K562 (cell line): ENCODE data around the gene GLOD4. TPM values are rescaled to one million over a fixed set of nuclear protein-coding genes. Genes with fewer than 3 reads are reported as not detected.

Experiments used
- ATAC-seq: fragments of 200-7000 bp; cut with Tn5 transposase; 3 replicates; pipeline ENCODE4 v1.9.1; 2020; ENCODE audit warnings: moderate library complexity
- BruUV-seq: library from RNA; stranded (reverse); fragments of 400-500 nt; replicated peaks from 2 replicates; lab custom pipeline; 2021; lab: Mats Ljungman, UMichigan
- CTCF ChIA-PET: fragments of 300-600 bp; formaldehyde crosslinking; extraction: SDS; loops from one replicate; lab custom pipeline; 2021; ENCODE audit warnings: low intra/inter-chr PET ratio; lab: Yijun Ruan, JAX
- POLR2A ChIA-PET: fragments of 300-600, 350-650 bp; sonication (Branson Sonifier 250); formaldehyde crosslinking; extraction: SDS; loops from one replicate; lab custom pipeline; 2021; ENCODE audit warnings: antibody characterized with exemption, inconsistent platforms; lab: Yijun Ruan, JAX
- DNase-seq, 4 experiments: peaks; one replicate each; pipeline versions ENCODE4 v3.0.0 to v3.0.0-alpha.2; 2011 to 2018; ENCODE audit warnings: low spot score in 3 of 4, mixed read lengths in 3 of 4; ENCODE audit errors: extremely low read depth in 1 of 4
- FAIRE-seq: peaks from 2 replicates; lab custom pipeline; 2011; peaks lifted over from hg19 to GRCh38; lab: Jason Lieb, UNC
- H2AFZ ChIP-seq: 2 replicates; pipeline ENCODE4 v1.6.0; 2011; ENCODE audit warnings: low read depth, low read length, control low read depth, inconsistent platforms
- H3K27ac ChIP-seq: fragments of 200-600 bp; 3 replicates; pipeline ENCODE4 v1.8.0; 2011; ENCODE audit warnings: low read depth, mild to moderate bottlenecking, control low read depth, inconsistent platforms, low read length, moderate library complexity, mixed read lengths; ENCODE audit errors: extremely low read depth
- H3K27me3 ChIP-seq, 2 experiments: fragments of 300-600 bp in 1 of 2; 2 replicates in 1 of 2; 3 replicates in 1 of 2; pipeline versions ENCODE4 v1.6.0 to v1.8.0; 2011; ENCODE audit warnings: inconsistent platforms in 2 of 2, low read length in 2 of 2, mild to moderate bottlenecking in 1 of 2, mixed read lengths in 1 of 2, moderate library complexity in 1 of 2; ENCODE audit not compliant: control insufficient read depth in 2 of 2, insufficient read depth in 2 of 2
- H3K36me3 ChIP-seq: fragments of 300-600 bp; 3 replicates; pipeline ENCODE4 v1.8.0; 2011; ENCODE audit warnings: mild to moderate bottlenecking, low read length, inconsistent platforms; ENCODE audit not compliant: control insufficient read depth, insufficient read depth
- H3K4me1 ChIP-seq, 2 experiments: fragments of 200-600 bp in 1 of 2; replicated peaks in 1 of 2; 2 replicates in 1 of 2; 3 replicates in 1 of 2; pipeline versions ENCODE4 v1.5.1 to v1.8.0; 2011; ENCODE audit warnings: inconsistent platforms in 2 of 2, low read length in 2 of 2, mild to moderate bottlenecking in 1 of 2, mixed read lengths in 1 of 2, moderate library complexity in 1 of 2; ENCODE audit not compliant: control insufficient read depth in 2 of 2, insufficient read depth in 2 of 2
- H3K4me2 ChIP-seq: 2 replicates; pipeline ENCODE4 v1.6.1; 2011; ENCODE audit warnings: low read length, control low read depth, inconsistent platforms, mixed read lengths; ENCODE audit not compliant: insufficient read depth
- H3K4me3 ChIP-seq: fragments of 200-600 bp; sonication (generic), shearing (Covaris generic); 2 replicates; pipeline ENCODE4 v1.5.1; 2016; ENCODE audit warnings: control low read depth, inconsistent platforms
- H3K79me2 ChIP-seq: fragments of 200-600 bp; 3 replicates; pipeline ENCODE4 v1.8.0; 2011; ENCODE audit warnings: low read length, inconsistent platforms; ENCODE audit not compliant: control insufficient read depth, insufficient read depth
- H3K9ac ChIP-seq, 2 experiments: 2 replicates each; pipeline versions ENCODE4 v1.6.0 to v1.6.1; 2011; ENCODE audit warnings: low read depth in 2 of 2, low read length in 2 of 2, control low read depth in 1 of 2, inconsistent platforms in 1 of 2, mild to moderate bottlenecking in 1 of 2, mixed read lengths in 1 of 2; ENCODE audit not compliant: insufficient read depth in 1 of 2
- H3K9me1 ChIP-seq: one replicate; pipeline ENCODE4 v1.6.0; 2011; ENCODE audit warnings: inconsistent platforms, mild to moderate bottlenecking, low read length, moderate library complexity; ENCODE audit not compliant: control insufficient read depth, insufficient read depth
- H3K9me3 ChIP-seq: replicated peaks from 2 replicates; pipeline ENCODE4 v1.5.1; 2011; ENCODE audit warnings: low read depth, low read length, inconsistent platforms; ENCODE audit not compliant: control insufficient read depth, insufficient read depth
- H4K20me1 ChIP-seq: replicated peaks from 2 replicates; pipeline ENCODE4 v1.6.1; 2011; ENCODE audit warnings: low read length, inconsistent platforms, mixed read lengths; ENCODE audit not compliant: control insufficient read depth, insufficient read depth
- HMGN3 ChIP-seq: IDR thresholded peaks from 2 replicates; pipeline ENCODE4 v1.6.1; 2011; ENCODE audit warnings: borderline replicate concordance, low read depth, mild to moderate bottlenecking, mixed read lengths, low read length; ENCODE audit not compliant: insufficient read length; ENCODE audit errors: extremely low read depth
- ZNF316 ChIP-seq: fragments of 450-650 bp; IDR thresholded peaks from 2 replicates; pipeline ENCODE4 v1.6.1; 2016
- WGBS: fragments of 100-300 bp; shearing (Covaris generic); methylation state at CpG from one replicate; pipeline ENCODE4 v1.1.6; 2016; ENCODE audit warnings: low coverage, mixed read lengths; ENCODE audit not compliant: insufficient coverage; ENCODE audit errors: missing lambda C conversion rate; 5-methylcytosine and 5-hydroxymethylcytosine counted together
- in situ Hi-C: fragments of 300-500 bp; cut with MboI; formaldehyde crosslinking; loops from 4 replicates; pipeline ENCODE4 v1.15.0; 2018; ENCODE audit warnings: inconsistent platforms, mixed read lengths
- intact Hi-C: fragments of 100-400 bp; cut with micrococcal nuclease; formaldehyde crosslinking; loops from 2 replicates; pipeline ENCODE4 v1.14.2; 2022
- polyA plus RNA-seq, 8 experiments: library from polyadenylated mRNA; depleted of rRNA in 4 of 8; stranded (reverse) in 5 of 8; unstranded in 3 of 8; fragments of >200 nt; fragmentation: Nextera tagmentation in 2 of 8; fragmentation: Illumina TruSeq in 1 of 8; extraction: Ambion mirVana in 2 of 8; extraction: Trizol in 1 of 8; gene quantifications; 2 replicates each; pipeline versions ENCODE4 v1.2.1 to v1.2.3, GENCODE V29; 2011 to 2014; ENCODE audit warnings: inconsistent platforms in 1 of 8, missing spikeins in 1 of 8
- total RNA-seq, 7 experiments: library from RNA; depleted of rRNA in 6 of 7; stranded (reverse); fragments of >200 nt in 6 of 7; fragmentation: Illumina TruSeq in 2 of 7; extraction: Trizol in 2 of 7; gene quantifications; 2 replicates each; pipeline versions ENCODE4 v1.2.1 to v1.2.3, GENCODE V29; 2011 to 2021; ENCODE audit warnings: low replicate concordance in 1 of 7
- TF ChIP-seq, protein P1 (sequence below): sonication (generic); formaldehyde crosslinking; IDR thresholded peaks from 2 replicates; pipeline ENCODE4 v1.8.0; 2022; ENCODE audit warnings: mild to moderate bottlenecking, missing genetic modification reagents
- TF ChIP-seq, protein P2 (sequence below), 2 experiments: fragments of 450-650 bp in 1 of 2; sonication (generic) in 1 of 2; formaldehyde crosslinking in 1 of 2; IDR thresholded peaks; 2 replicates each; pipeline versions ENCODE4 v1.7.1 to v1.9.0; 2016 to 2022; ENCODE audit warnings: inconsistent platforms in 1 of 2, mild to moderate bottlenecking in 1 of 2, missing genetic modification reagents in 1 of 2

The GLOD4 gene
- total and polyA plus RNA-seq, 9 of the 15 experiments (the other 6 are each of a cell fraction or from before 2014, with no cell fraction given): 52.0 to 109 (median 64.9) TPM

GRCh38 chr17:731644-732066 lies 50.4 kb downstream of the GLOD4 start:
- WGBS: 9% methylated on average over 19 of the region's 26 CpGs
- no TSS peak for BruUV-seq
- peak overlapping the region; percentile 68 for H3K4me2 ChIP-seq
- in situ Hi-C loops (no loop called here), intact Hi-C loops (no loop called here)
- POLR2A ChIA-PET: no interaction called here
- H3K27ac ChIP-seq: peak overlapping the region; percentile 51; the same call in 1 of the 3 replicates
- FAIRE-seq (no peak), DNase-seq (no peak), ATAC-seq (peak; percentile 55)
- H3K79me2 ChIP-seq: peaks cover 12% of the 10 kb centered on the region; the same call in 2 of the 3 replicates
- peak overlapping the region; percentile 76 for H2AFZ ChIP-seq
- H3K4me1 ChIP-seq: peaks cover 7 to 17% of the 10 kb centered on the region in 2 experiments; a peak in 4 of 5 replicates
- H3K36me3 ChIP-seq: peaks cover 19% of the 10 kb centered on the region; the same call in 2 of the 3 replicates
- H3K9ac ChIP-seq: peak overlapping the region; percentile 64 to 88; a peak in 3 of 4 replicates
- H3K27me3 ChIP-seq: no peaks in the 10 kb centered on the region
- H3K9me1 ChIP-seq: no peaks in the 10 kb centered on the region
- H3K9me3 ChIP-seq: no peaks in the 10 kb centered on the region
- peak overlapping the region; percentile 61 for H3K4me3 ChIP-seq
- no peaks in the 10 kb centered on the region for H4K20me1 ChIP-seq
- TF ChIP-seq, protein P1, sequence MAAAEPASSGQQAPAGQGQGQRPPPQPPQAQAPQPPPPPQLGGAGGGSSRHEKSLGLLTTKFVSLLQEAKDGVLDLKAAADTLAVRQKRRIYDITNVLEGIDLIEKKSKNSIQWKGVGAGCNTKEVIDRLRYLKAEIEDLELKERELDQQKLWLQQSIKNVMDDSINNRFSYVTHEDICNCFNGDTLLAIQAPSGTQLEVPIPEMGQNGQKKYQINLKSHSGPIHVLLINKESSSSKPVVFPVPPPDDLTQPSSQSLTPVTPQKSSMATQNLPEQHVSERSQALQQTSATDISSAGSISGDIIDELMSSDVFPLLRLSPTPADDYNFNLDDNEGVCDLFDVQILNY (CRISPR knock-in tag): no peak
- TF ChIP-seq, protein P2, sequence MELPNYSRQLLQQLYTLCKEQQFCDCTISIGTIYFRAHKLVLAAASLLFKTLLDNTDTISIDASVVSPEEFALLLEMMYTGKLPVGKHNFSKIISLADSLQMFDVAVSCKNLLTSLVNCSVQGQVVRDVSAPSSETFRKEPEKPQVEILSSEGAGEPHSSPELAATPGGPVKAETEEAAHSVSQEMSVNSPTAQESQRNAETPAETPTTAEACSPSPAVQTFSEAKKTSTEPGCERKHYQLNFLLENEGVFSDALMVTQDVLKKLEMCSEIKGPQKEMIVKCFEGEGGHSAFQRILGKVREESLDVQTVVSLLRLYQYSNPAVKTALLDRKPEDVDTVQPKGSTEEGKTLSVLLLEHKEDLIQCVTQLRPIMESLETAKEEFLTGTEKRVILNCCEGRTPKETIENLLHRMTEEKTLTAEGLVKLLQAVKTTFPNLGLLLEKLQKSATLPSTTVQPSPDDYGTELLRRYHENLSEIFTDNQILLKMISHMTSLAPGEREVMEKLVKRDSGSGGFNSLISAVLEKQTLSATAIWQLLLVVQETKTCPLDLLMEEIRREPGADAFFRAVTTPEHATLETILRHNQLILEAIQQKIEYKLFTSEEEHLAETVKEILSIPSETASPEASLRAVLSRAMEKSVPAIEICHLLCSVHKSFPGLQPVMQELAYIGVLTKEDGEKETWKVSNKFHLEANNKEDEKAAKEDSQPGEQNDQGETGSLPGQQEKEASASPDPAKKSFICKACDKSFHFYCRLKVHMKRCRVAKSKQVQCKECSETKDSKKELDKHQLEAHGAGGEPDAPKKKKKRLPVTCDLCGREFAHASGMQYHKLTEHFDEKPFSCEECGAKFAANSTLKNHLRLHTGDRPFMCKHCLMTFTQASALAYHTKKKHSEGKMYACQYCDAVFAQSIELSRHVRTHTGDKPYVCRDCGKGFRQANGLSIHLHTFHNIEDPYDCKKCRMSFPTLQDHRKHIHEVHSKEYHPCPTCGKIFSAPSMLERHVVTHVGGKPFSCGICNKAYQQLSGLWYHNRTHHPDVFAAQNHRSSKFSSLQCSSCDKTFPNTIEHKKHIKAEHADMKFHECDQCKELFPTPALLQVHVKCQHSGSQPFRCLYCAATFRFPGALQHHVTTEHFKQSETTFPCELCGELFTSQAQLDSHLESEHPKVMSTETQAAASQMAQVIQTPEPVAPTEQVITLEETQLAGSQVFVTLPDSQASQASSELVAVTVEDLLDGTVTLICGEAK (IDR thresholded peaks at IDR 0.05): 0 out of 2 replicates have a peak, but pooled peaks have one; percentile 27
- TF ChIP-seq, protein P2 (CRISPR knock-in tag; IDR thresholded peaks at IDR 0.05): no peak
- TF ChIP-seq ZNF316 (peak; percentile 16; the same call in 1 of the 2 replicates), HMGN3 (peak; percentile 11)
- CTCF ChIA-PET: no interaction called here
